G401.6 (cell line): ENCODE data around the gene FGF6.
"Not testable (repeated sequence)": the region's sequence is repeated elsewhere in the genome, so short reads cannot be mapped to it uniquely, and the experiment has no call there.

ENCODE experiments used
- FAIRE-seq: peaks from 2 replicates; lab custom pipeline; 2012; peaks lifted over from hg19 to GRCh38; lab: Jason Lieb, UNC

FGF6 gene

GRCh38 chr12:4445156-4446101 lies at the start of gene FGF6:
FGF6 (minus strand) TSS chr12:4445815; CDS start chr12:4445570, 245 bp downstream.
- FAIRE-seq, result no peak

GRCh38 chr12:4490973-4491372 lies 45.4 kb upstream of the FGF6 start:
- FAIRE-seq, result no peak

- FAIRE-seq, result no peak
These were observed 43.9 kb upstream of the FGF6 start for GRCh38 chr12:4489556-4489955.

GRCh38 chr12:4486980-4487379 lies 41.4 kb upstream of the FGF6 start:
- no peak for FAIRE-seq

- FAIRE-seq, result no peak
These were observed 40.6 kb upstream of the FGF6 start for GRCh38 chr12:4486049-4486699.

GRCh38 chr12:4483885-4484823 lies 38.5 kb upstream of the FGF6 start:
- FAIRE-seq, result no peak

- no peak for FAIRE-seq
These were observed 37.3 kb upstream of the FGF6 start for GRCh38 chr12:4482936-4483335.

GRCh38 chr12:4478933-4479332 lies 33.3 kb upstream of the FGF6 start:
- no peak for FAIRE-seq

GRCh38 chr12:4477129-4477528 lies 31.5 kb upstream of the FGF6 start:
- FAIRE-seq, result no peak

GRCh38 chr12:4472046-4472445 lies 26.4 kb upstream of the FGF6 start:
- FAIRE-seq, result no peak

GRCh38 chr12:4471256-4471655 lies 25.6 kb upstream of the FGF6 start:
- no peak for FAIRE-seq

- no peak for FAIRE-seq
These were observed 23.4 kb upstream of the FGF6 start for GRCh38 chr12:4468994-4469393.

- FAIRE-seq, result no peak
These were observed 15.1 kb upstream of the FGF6 start for GRCh38 chr12:4460761-4461160.

GRCh38 chr12:4455849-4456248 lies 10.2 kb upstream of the FGF6 start:
- not testable (repeated sequence) for FAIRE-seq

- FAIRE-seq, result no peak
These were observed 8.8 kb upstream of the FGF6 start for GRCh38 chr12:4454315-4454860.

- FAIRE-seq, result no peak
These were observed 6.1 kb upstream of the FGF6 start for GRCh38 chr12:4451694-4452093.

GRCh38 chr12:4450551-4451112 lies 5.0 kb upstream of the FGF6 start:
- FAIRE-seq, result no peak

GRCh38 chr12:4449851-4450221 lies 4.2 kb upstream of the FGF6 start:
- FAIRE-seq, result no peak

- FAIRE-seq, result no peak
These were observed 3.6 kb upstream of the FGF6 start for GRCh38 chr12:4448943-4449850.

- FAIRE-seq, result no peak
These were observed 2.8 kb upstream of the FGF6 start for GRCh38 chr12:4448371-4448940.
